Tibial nerve (tissue), 4 donors: ENCODE data around the gene SYT5.
"Not testable (repeated sequence)": the region's sequence is repeated elsewhere in the genome, so short reads cannot be mapped to it uniquely, and the experiment has no call there.

ENCODE experiments used
- CTCF ChIP-seq, 5 experiments: fragments of 200-600 bp in 3 of 5; fragments of 450-650 bp in 2 of 5; sonication (generic) in 3 of 5; IDR thresholded peaks; one replicate each; pipeline ENCODE4 v1.5.1; 2016 to 2019; ENCODE audit warnings: antibody characterized with exemption in 5 of 5, mild to moderate bottlenecking in 3 of 5, moderate library complexity in 2 of 5
- EP300 ChIP-seq, 2 donors: sonication (generic); formaldehyde crosslinking; IDR thresholded peaks; one replicate each; pipeline ENCODE4 v1.6.1; 2017; ENCODE audit warnings: antibody characterized with exemption in 2 of 2, mild to moderate bottlenecking in 1 of 2
- POLR2A ChIP-seq, 2 donors: fragments of 450-650 bp; IDR thresholded peaks; one replicate each; pipeline ENCODE4 v1.6.1; 2017; ENCODE audit warnings: antibody characterized with exemption in 2 of 2, mild to moderate bottlenecking in 2 of 2, moderate library complexity in 2 of 2

DNA sequence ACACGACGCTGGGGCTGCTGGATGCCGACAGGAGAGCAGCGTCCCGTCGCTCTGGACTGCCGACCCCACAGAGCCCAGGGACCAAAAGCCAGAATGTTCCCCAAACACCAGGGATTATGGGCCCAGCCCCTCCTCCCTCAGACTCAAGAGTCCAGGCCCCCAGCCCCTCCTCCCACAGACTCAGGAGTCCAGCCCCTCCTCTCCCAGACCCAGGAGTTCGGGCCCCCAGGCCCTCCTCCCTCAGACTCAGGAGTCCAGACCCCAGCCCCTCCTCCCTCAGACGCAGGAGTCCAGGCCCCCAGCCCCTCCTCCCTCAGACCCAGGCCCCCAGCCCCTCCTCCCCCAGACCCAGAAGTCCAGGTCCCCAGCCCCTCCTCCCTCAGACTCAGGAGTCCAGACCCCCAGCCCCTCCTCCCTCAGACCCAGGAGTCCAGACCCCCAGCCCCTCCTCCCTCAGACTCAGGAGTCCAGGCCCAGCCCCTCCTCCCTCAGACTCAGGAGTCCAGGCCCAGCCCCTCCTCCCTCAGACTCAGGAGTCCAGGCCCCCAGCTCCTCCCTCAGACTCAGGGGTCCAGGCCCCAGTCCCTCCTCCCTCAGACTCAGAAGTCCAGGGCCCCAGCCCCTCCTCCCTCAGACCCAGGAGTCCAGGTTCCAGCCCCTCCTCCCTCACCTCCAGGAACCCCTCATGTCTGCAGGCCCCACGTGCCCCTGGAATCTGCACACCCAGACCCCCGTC lies 44.8 kb upstream of the SYT5 start:
- TF ChIP-seq CTCF, EP300, POLR2A (IDR thresholded peaks at IDR 0.05): not testable (repeated sequence)
